SK-N-MC (cell line): ENCODE data around the gene NAA35.

Source experiments
- DNase-seq: peaks from one replicate; pipeline ENCODE4 v3.0.0-alpha.2; 2011; ENCODE audit warnings: low read depth, low spot score
- H3K27ac ChIP-seq: fragments of 200-600 bp; sonication (generic); 2 replicates; pipeline ENCODE4 v1.5.1; 2016; ENCODE audit warnings: mixed run types
- H3K36me3 ChIP-seq: fragments of 200-600 bp; sonication (generic); 2 replicates; pipeline ENCODE4 v1.6.1; 2017; ENCODE audit warnings: antibody characterized with exemption, low read length, mixed read lengths; ENCODE audit not compliant: insufficient read depth
- H3K4me3 ChIP-seq: fragments of 200-600 bp; sonication (generic); 2 replicates; pipeline ENCODE4 v1.5.1; 2016
- H3K9ac ChIP-seq: fragments of 200-600 bp; sonication (generic); 2 replicates; pipeline ENCODE4 v1.8.0; 2017; ENCODE audit warnings: mixed run types, mixed read lengths; ENCODE audit not compliant: insufficient read length
- H3K9me3 ChIP-seq: fragments of 200-600 bp; sonication (generic); 2 replicates; pipeline ENCODE4 v1.6.1; 2017; ENCODE audit warnings: low read depth, mild to moderate bottlenecking, antibody characterized with exemption, low read length, moderate library complexity, mixed read lengths
- EZH2 ChIP-seq: fragments of 200-600 bp; sonication (generic); IDR thresholded peaks from one replicate; pipeline ENCODE4 v1.6.1; 2017; ENCODE audit warnings: antibody characterized with exemption
- FOXP2 ChIP-seq: optimal IDR thresholded peaks from 2 replicates; pipeline ENCODE3; 2011; ENCODE audit warnings: mild to moderate bottlenecking, moderate library complexity; ENCODE audit not compliant: insufficient read depth; ENCODE audit errors: extremely low read length, control extremely low read depth
- POLR2AphosphoS5 ChIP-seq: IDR thresholded peaks from 2 replicates; pipeline ENCODE4 v1.6.1; 2012; ENCODE audit warnings: mild to moderate bottlenecking, low read depth, low read length, borderline replicate concordance

Gene NAA35

GRCh38 chr9:86054695-86055094 lies 113.7 kb downstream of the NAA35 start:
- Histone ChIP-seq H3K27ac (no peak overlapping the region), H3K4me3 (no peak overlapping the region), H3K9me3 (no peaks in the 10 kb centered on the region), H3K9ac (no peak overlapping the region), H3K36me3 (no peaks in the 10 kb centered on the region)
- no peak for DNase-seq
- TF ChIP-seq FOXP2, result no peak
- no peak for TF ChIP-seq POLR2AphosphoS5
- no peak for TF ChIP-seq EZH2

- Histone ChIP-seq H3K27ac (no peak overlapping the region), H3K9me3 (no peaks in the 10 kb centered on the region), H3K9ac (no peak overlapping the region), H3K36me3 (no peaks in the 10 kb centered on the region), H3K4me3 (no peak overlapping the region)
- DNase-seq, result no peak
- TF ChIP-seq POLR2AphosphoS5, result no peak
- no peak for TF ChIP-seq EZH2
- TF ChIP-seq FOXP2, result no peak
Measured at GRCh38 chr9:86057491-86057890, 116.5 kb downstream of the NAA35 start.

- Histone ChIP-seq H3K9ac (no peak overlapping the region), H3K4me3 (no peak overlapping the region), H3K27ac (no peak overlapping the region), H3K36me3 (0 out of 2 replicates have a peak, but pooled peaks cover 1% of the 10 kb centered on the region), H3K9me3 (no peaks in the 10 kb centered on the region)
- no peak for TF ChIP-seq POLR2AphosphoS5
- no peak for TF ChIP-seq EZH2
- TF ChIP-seq FOXP2, result no peak
- no peak for DNase-seq
Measured at GRCh38 chr9:86061972-86062739, 121.2 kb downstream of the NAA35 start.

GRCh38 chr9:86062845-86063693 lies 122.1 kb downstream of the NAA35 start:
- Histone ChIP-seq H3K9me3 (no peaks in the 10 kb centered on the region), H3K9ac (no peak overlapping the region), H3K4me3 (no peak overlapping the region), H3K27ac (no peak overlapping the region), H3K36me3 (0 out of 2 replicates have a peak, but pooled peaks cover 5% of the 10 kb centered on the region)
- TF ChIP-seq POLR2AphosphoS5 (no peak), EZH2 (no peak), FOXP2 (no peak)
- no peak for DNase-seq

GRCh38 chr9:86064220-86064619 lies 123.3 kb downstream of the NAA35 start:
- no peak for TF ChIP-seq POLR2AphosphoS5
- TF ChIP-seq EZH2, result no peak
- no peak for TF ChIP-seq FOXP2
- Histone ChIP-seq H3K9me3 (no peaks in the 10 kb centered on the region), H3K27ac (no peak overlapping the region), H3K36me3 (0 out of 2 replicates have a peak, but pooled peaks cover 5% of the 10 kb centered on the region), H3K9ac (no peak overlapping the region), H3K4me3 (no peak overlapping the region)
- no peak for DNase-seq

GRCh38 chr9:86069206-86069869 lies 128.4 kb downstream of the NAA35 start:
- 0 out of 2 replicates have a peak, but pooled peaks cover 10% of the 10 kb centered on the region for H3K36me3 ChIP-seq
- no peak overlapping the region for H3K27ac ChIP-seq
- TF ChIP-seq POLR2AphosphoS5 (no peak), FOXP2 (no peak)
- DNase-seq, result no peak
- no peak overlapping the region for H3K4me3 ChIP-seq
- H3K9ac ChIP-seq, result no peak overlapping the region
- no peaks in the 10 kb centered on the region for H3K9me3 ChIP-seq
